PC-9 (cell line): ENCODE results near the gene SLC25A33. TPM values are rescaled to one million over a fixed set of nuclear protein-coding genes. Genes with fewer than 3 reads are reported as not detected.

Source experiments
- BruUV-seq: library from RNA; stranded (reverse); fragments of 400-500 nt; replicated peaks from 2 replicates; lab custom pipeline; 2021; lab: Mats Ljungman, UMichigan
- CTCF ChIA-PET: fragments of 300-600 bp; sonication (Branson Sonifier 250); formaldehyde crosslinking; loops from one replicate; lab custom pipeline; 2022; ENCODE audit warnings: antibody characterized with exemption; lab: Charles Lee
- POLR2A ChIA-PET: fragments of 300-600 bp; sonication (Branson Sonifier 250); formaldehyde crosslinking; loops from one replicate; lab custom pipeline; 2022; ENCODE audit warnings: antibody characterized with exemption; ENCODE audit not compliant: unreplicated experiment; lab: Charles Lee
- DNase-seq, 2 experiments: peaks; one replicate each; pipeline versions ENCODE4 v3.0.0 to v3.0.0-alpha.2; 2015 to 2022; ENCODE audit warnings: mixed read lengths in 1 of 2
- H2AFZ ChIP-seq: fragments of 200-600 bp; sonication (generic); 2 replicates; pipeline ENCODE4 v1.8.1; 2017; ENCODE audit warnings: antibody characterized with exemption
- H3F3A ChIP-seq: fragments of 200-600 bp; sonication (generic); 2 replicates; pipeline ENCODE4 v1.8.1; 2017; ENCODE audit warnings: antibody characterized with exemption, mild to moderate bottlenecking, low read depth; ENCODE audit not compliant: insufficient read depth
- H3K27ac ChIP-seq: fragments of 200-600 bp; sonication (generic); 2 replicates; pipeline ENCODE4 v1.6.1; 2016; ENCODE audit warnings: mixed run types
- H3K27me3 ChIP-seq: fragments of 200-600 bp; sonication (generic); 2 replicates; pipeline ENCODE4 v1.6.1; 2016; ENCODE audit warnings: low read depth, mixed run types; ENCODE audit not compliant: insufficient read depth
- H3K36me3 ChIP-seq: fragments of 200-600 bp; sonication (generic); 2 replicates; pipeline ENCODE4 v1.6.1; 2016; ENCODE audit warnings: low read depth, mixed run types
- H3K4me1 ChIP-seq: fragments of 200-600 bp; sonication (generic); replicated peaks from 2 replicates; pipeline ENCODE4 v1.6.1; 2016; ENCODE audit warnings: mixed run types; ENCODE audit not compliant: insufficient read depth
- H3K4me2 ChIP-seq: fragments of 200-600 bp; sonication (generic); 2 replicates; pipeline ENCODE4 v1.6.1; 2017; ENCODE audit warnings: mixed run types
- H3K4me3 ChIP-seq: fragments of 200-600 bp; sonication (generic); 2 replicates; pipeline ENCODE4 v1.6.1; 2016; ENCODE audit warnings: mixed run types
- H3K79me2 ChIP-seq: fragments of 200-600 bp; sonication (generic); 2 replicates; pipeline ENCODE4 v1.6.1; 2017; ENCODE audit warnings: low read depth, mixed run types
- H3K9me2 ChIP-seq: fragments of 200-600 bp; sonication (generic); 2 replicates; pipeline ENCODE4 v1.8.1; 2017; ENCODE audit warnings: mild to moderate bottlenecking; ENCODE audit not compliant: insufficient read depth
- H3K9me3 ChIP-seq: fragments of 200-600 bp; sonication (generic); 2 replicates; pipeline ENCODE4 v1.8.1; 2016; ENCODE audit warnings: low read depth; ENCODE audit not compliant: insufficient read depth
- H4K20me1 ChIP-seq: fragments of 200-600 bp; sonication (generic); 2 replicates; pipeline ENCODE4 v1.8.1; 2017; ENCODE audit not compliant: insufficient read depth
- EZH2 ChIP-seq: fragments of 200-600 bp; sonication (generic); IDR thresholded peaks from 2 replicates; pipeline ENCODE4 v1.8.0; 2017; ENCODE audit warnings: antibody characterized with exemption, low read depth
- intact Hi-C: fragments of 100-400 bp; cut with micrococcal nuclease; formaldehyde crosslinking; loops from one replicate; pipeline ENCODE4 v1.10.0; 2022; ENCODE audit not compliant: unreplicated experiment
- total RNA-seq: library from RNA; stranded (reverse); gene quantifications from 2 replicates; pipeline ENCODE4 v1.2.3, GENCODE V29; 2021
- TF ChIP-seq, protein P1 (sequence below): fragments of 200-600 bp; sonication (generic); conservative IDR thresholded peaks from 2 replicates; pipeline ENCODE4 v1.6.1; 2017; ENCODE audit warnings: mixed run types, antibody characterized with exemption, mild to moderate bottlenecking, moderate library complexity

The SLC25A33 gene
- total RNA-seq, 1 experiment from 2014 or later: 3.0 TPM

DNA sequence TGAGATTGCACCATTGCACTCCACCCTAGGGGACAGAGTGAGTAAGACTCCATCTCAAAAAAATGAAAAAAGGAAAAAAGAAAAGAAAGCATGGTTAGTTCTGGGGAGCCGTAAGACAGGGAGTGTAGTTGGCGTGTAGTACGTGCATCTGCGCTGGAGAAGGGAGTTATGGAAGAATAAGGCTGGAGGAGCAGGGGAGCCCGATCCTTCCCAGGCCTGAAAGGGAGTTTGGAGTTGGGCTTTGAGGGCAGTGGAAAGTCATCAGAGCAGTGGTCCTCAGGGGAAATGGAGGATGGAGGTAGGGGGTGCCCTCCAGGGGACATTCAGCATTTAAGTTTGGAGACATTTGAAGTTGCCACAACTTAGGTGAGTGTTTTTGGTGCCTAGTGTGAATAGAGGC, 38.2 kb downstream of the SLC25A33 start:
- H3K9me2 ChIP-seq: no peaks in the 10 kb centered on the region
- no peak overlapping the region for H3K4me3 ChIP-seq
- no peaks in the 10 kb centered on the region for H3K27me3 ChIP-seq
- ChIA-PET CTCF (no interaction called here), POLR2A (no interaction called here)
- H3K36me3 ChIP-seq: no peaks in the 10 kb centered on the region
- no peak overlapping the region for H2AFZ ChIP-seq
- H3K4me1 ChIP-seq: no peaks in the 10 kb centered on the region
- H4K20me1 ChIP-seq: no peaks in the 10 kb centered on the region
- intact Hi-C loops: no loop called here
- H3K4me2 ChIP-seq: no peak overlapping the region
- no peaks in the 10 kb centered on the region for H3F3A ChIP-seq
- no peak for DNase-seq
- no peaks in the 10 kb centered on the region for H3K9me3 ChIP-seq
- TF ChIP-seq, protein P1, sequence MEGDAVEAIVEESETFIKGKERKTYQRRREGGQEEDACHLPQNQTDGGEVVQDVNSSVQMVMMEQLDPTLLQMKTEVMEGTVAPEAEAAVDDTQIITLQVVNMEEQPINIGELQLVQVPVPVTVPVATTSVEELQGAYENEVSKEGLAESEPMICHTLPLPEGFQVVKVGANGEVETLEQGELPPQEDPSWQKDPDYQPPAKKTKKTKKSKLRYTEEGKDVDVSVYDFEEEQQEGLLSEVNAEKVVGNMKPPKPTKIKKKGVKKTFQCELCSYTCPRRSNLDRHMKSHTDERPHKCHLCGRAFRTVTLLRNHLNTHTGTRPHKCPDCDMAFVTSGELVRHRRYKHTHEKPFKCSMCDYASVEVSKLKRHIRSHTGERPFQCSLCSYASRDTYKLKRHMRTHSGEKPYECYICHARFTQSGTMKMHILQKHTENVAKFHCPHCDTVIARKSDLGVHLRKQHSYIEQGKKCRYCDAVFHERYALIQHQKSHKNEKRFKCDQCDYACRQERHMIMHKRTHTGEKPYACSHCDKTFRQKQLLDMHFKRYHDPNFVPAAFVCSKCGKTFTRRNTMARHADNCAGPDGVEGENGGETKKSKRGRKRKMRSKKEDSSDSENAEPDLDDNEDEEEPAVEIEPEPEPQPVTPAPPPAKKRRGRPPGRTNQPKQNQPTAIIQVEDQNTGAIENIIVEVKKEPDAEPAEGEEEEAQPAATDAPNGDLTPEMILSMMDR: no peak
- no peak for TF ChIP-seq EZH2
- BruUV-seq: no TSS peak
- no peak overlapping the region for H3K27ac ChIP-seq
- no peaks in the 10 kb centered on the region for H3K79me2 ChIP-seq

DNA sequence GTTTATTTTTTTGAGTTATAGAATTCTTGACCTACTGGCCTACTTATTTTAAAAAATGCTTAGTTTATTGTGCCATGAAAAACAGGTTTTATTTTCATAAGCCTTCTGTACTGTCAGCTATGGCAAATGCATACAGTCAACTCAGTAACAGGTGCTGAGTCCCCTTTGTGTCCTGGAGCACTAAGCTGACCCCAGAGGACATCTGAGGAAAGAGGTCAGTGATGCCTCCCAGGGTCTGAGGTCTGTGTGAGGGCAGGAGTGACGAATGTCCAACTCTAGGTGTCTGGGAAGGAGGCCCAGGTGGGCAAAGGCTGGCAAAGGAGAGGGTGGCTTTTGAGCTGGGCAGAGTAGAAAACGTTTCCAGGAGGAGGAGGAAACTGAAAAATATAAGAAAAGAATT, 41.7 kb downstream of the SLC25A33 start:
- intact Hi-C loops: no loop called here
- Histone ChIP-seq H3K4me3 (no peak overlapping the region), H3K4me2 (no peak overlapping the region), H3K9me3 (no peaks in the 10 kb centered on the region), H4K20me1 (no peaks in the 10 kb centered on the region), H2AFZ (no peak overlapping the region), H3K36me3 (no peaks in the 10 kb centered on the region), H3K79me2 (no peaks in the 10 kb centered on the region), H3K9me2 (no peaks in the 10 kb centered on the region), H3F3A (no peaks in the 10 kb centered on the region), H3K4me1 (no peaks in the 10 kb centered on the region), H3K27me3 (no peaks in the 10 kb centered on the region), H3K27ac (no peak overlapping the region)
- TF ChIP-seq EZH2: no peak
- TF ChIP-seq, protein P1: no peak
- POLR2A ChIA-PET: interaction anchor here (0.7 kb wide), 1 partner anchor 9 kb away, joined by 5 read pairs; no protein-coding TSS in a partner anchor
- BruUV-seq: no TSS peak
- DNase-seq: no peak
- CTCF ChIA-PET: no interaction called here

- Histone ChIP-seq H2AFZ (no peak overlapping the region), H3K79me2 (peaks cover 20% of the 10 kb centered on the region), H3K9me2 (no peaks in the 10 kb centered on the region), H3K4me3 (no peak overlapping the region), H3K4me2 (no peak overlapping the region), H3K36me3 (no peaks in the 10 kb centered on the region), H4K20me1 (peaks cover 7% of the 10 kb centered on the region; the same call in 1 of the 2 replicates), H3K27ac (no peak overlapping the region), H3K4me1 (no peaks in the 10 kb centered on the region), H3K9me3 (no peaks in the 10 kb centered on the region), H3K27me3 (no peaks in the 10 kb centered on the region), H3F3A (no peaks in the 10 kb centered on the region)
- DNase-seq: no peak
- ChIA-PET POLR2A (interaction anchor here (0.6 kb wide), 1 partner anchor 133 kb away, joined by 7 read pairs; no protein-coding TSS in a partner anchor), CTCF (interaction anchor here (0.7 kb wide), 1 partner anchor 44 kb away, joined by 5 read pairs; no protein-coding TSS in a partner anchor)
- intact Hi-C loops: loop anchor here (5.0 kb wide), 1 partner anchor 281 kb away; no protein-coding TSS in a partner anchor
- no TSS peak for BruUV-seq
- TF ChIP-seq, protein P1: no peak
- no peak for TF ChIP-seq EZH2
Measured at GRCh38 chr1:9586147-9586766, 47.0 kb downstream of the SLC25A33 start.
